ENCODE data around the gene GRB7. TPM values are rescaled to one million over a fixed set of nuclear protein-coding genes. Genes with fewer than 3 reads are reported as not detected.
"Not testable (repeated sequence)": the region's sequence is repeated elsewhere in the genome, so short reads cannot be mapped to it uniquely, and the experiment has no call there.

Gene GRB7
- total RNA-seq, 1 donor from 2014 or later, result 25.0 TPM

DNA sequence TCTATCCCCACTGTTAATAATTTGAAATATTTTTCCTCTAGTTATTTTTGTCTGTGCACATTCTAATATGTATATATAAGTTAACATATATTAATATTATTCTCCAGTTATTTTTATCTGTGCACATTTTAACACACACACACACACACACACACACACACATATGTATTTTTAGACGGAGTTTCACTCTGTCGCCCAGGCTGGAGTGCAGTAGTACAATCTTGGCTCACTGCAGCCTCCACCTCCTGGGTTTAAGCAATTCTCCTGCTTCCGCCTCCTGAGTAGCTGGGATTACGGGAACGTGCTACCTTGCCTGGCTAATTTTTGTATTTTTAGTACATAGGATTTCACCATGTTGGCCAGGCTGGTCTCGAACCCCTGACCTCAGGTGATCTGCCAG, 20.1 kb upstream of the GRB7 start:
- DNase-seq (no peak), ATAC-seq (no peak)
- Histone ChIP-seq H3K4me3 (no peak overlapping the region), H3K4me1 (no peaks in the 10 kb centered on the region), H3K36me3 (peaks cover 50% of the 10 kb centered on the region), H3K27me3 (no peaks in the 10 kb centered on the region), H3K9me3 (no peaks in the 10 kb centered on the region), H3K27ac (no peak overlapping the region)
- intact Hi-C loops (cut with DNase I), result no loop called here
- TF ChIP-seq, protein P1, sequence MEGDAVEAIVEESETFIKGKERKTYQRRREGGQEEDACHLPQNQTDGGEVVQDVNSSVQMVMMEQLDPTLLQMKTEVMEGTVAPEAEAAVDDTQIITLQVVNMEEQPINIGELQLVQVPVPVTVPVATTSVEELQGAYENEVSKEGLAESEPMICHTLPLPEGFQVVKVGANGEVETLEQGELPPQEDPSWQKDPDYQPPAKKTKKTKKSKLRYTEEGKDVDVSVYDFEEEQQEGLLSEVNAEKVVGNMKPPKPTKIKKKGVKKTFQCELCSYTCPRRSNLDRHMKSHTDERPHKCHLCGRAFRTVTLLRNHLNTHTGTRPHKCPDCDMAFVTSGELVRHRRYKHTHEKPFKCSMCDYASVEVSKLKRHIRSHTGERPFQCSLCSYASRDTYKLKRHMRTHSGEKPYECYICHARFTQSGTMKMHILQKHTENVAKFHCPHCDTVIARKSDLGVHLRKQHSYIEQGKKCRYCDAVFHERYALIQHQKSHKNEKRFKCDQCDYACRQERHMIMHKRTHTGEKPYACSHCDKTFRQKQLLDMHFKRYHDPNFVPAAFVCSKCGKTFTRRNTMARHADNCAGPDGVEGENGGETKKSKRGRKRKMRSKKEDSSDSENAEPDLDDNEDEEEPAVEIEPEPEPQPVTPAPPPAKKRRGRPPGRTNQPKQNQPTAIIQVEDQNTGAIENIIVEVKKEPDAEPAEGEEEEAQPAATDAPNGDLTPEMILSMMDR (IDR thresholded peaks at IDR 0.05), result no peak

GRCh38 chr17:39719563-39720355, 18.0 kb upstream of the GRB7 start:
- Histone ChIP-seq H3K4me1 (no peaks in the 10 kb centered on the region), H3K27me3 (no peaks in the 10 kb centered on the region), H3K4me3 (no peak overlapping the region), H3K36me3 (peaks cover 44% of the 10 kb centered on the region), H3K9me3 (no peaks in the 10 kb centered on the region), H3K27ac (no peak overlapping the region)
- intact Hi-C loops (cut with DNase I), result no loop called here
- DNase-seq (no peak), ATAC-seq (no peak)
- TF ChIP-seq, protein P1 (IDR thresholded peaks at IDR 0.05), result no peak

DNA sequence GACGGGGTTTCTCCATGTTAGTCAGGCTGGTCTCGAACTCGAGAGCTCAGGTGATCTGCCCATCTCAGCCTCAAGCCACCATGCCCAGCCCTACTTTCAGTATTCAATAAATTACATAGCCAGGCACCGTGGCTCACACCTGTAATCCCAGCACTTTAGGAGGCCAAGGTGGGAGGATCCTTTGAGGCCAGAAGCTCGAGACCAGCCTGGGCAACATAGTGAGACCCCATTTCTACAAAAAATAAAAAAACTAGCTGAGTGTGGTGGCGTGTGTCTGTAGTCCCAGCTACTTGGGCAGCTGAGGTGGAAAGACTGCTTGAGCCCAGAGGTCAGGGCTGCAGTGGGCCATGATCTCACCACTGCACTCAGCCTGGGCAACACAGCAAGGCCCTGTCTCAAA, 15.6 kb upstream of the GRB7 start:
- Histone ChIP-seq H3K4me3 (no peak overlapping the region), H3K27me3 (no peaks in the 10 kb centered on the region), H3K27ac (no peak overlapping the region), H3K9me3 (no peaks in the 10 kb centered on the region), H3K4me1 (no peaks in the 10 kb centered on the region), H3K36me3 (peaks cover 37% of the 10 kb centered on the region)
- intact Hi-C loops (cut with DNase I), result no loop called here
- DNase-seq (no peak), ATAC-seq (no peak)
- TF ChIP-seq, protein P1 (IDR thresholded peaks at IDR 0.05), result no peak

GRCh38 chr17:39722965-39723848, 14.5 kb upstream of the GRB7 start:
- DNase-seq (no peak), ATAC-seq (peak; percentile 42)
- Histone ChIP-seq H3K27ac (no peak overlapping the region), H3K4me3 (no peak overlapping the region), H3K36me3 (peaks cover 37% of the 10 kb centered on the region), H3K4me1 (no peaks in the 10 kb centered on the region), H3K27me3 (no peaks in the 10 kb centered on the region), H3K9me3 (no peaks in the 10 kb centered on the region)
- TF ChIP-seq, protein P1 (IDR thresholded peaks at IDR 0.05), result no peak
- intact Hi-C loops (cut with DNase I), result no loop called here

DNA sequence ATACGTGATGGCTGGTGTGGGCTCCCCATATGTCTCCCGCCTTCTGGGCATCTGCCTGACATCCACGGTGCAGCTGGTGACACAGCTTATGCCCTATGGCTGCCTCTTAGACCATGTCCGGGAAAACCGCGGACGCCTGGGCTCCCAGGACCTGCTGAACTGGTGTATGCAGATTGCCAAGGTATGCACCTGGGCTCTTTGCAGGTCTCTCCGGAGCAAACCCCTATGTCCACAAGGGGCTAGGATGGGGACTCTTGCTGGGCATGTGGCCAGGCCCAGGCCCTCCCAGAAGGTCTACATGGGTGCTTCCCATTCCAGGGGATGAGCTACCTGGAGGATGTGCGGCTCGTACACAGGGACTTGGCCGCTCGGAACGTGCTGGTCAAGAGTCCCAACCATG, 13.0 kb upstream of the GRB7 start:
- peaks cover 9% of the 10 kb centered on the region for H3K4me1 ChIP-seq
- intact Hi-C loops (cut with DNase I), result no loop called here
- H3K27ac ChIP-seq, result no peak overlapping the region
- no peaks in the 10 kb centered on the region for H3K9me3 ChIP-seq
- H3K36me3 ChIP-seq, result peaks cover 42% of the 10 kb centered on the region
- H3K27me3 ChIP-seq, result no peaks in the 10 kb centered on the region
- TF ChIP-seq, protein P1 (IDR thresholded peaks at IDR 0.05), result no peak
- ATAC-seq (no peak), DNase-seq (no peak)
- no peak overlapping the region for H3K4me3 ChIP-seq

GRCh38 chr17:39725923-39726322, 11.8 kb upstream of the GRB7 start:
- H3K4me3 ChIP-seq; DNase-seq; H3K27ac ChIP-seq; H3K9me3 ChIP-seq; ATAC-seq; intact Hi-C loops (cut with DNase I); H3K27me3 ChIP-seq: not testable (repeated sequence)
- Histone ChIP-seq H3K4me1 (peaks cover 13% of the 10 kb centered on the region), H3K36me3 (peaks cover 42% of the 10 kb centered on the region)
